Stomach (tissue), 9 donors: ENCODE measurements around the gene CBX8. TPM values are rescaled to one million over a fixed set of nuclear protein-coding genes. Genes with fewer than 3 reads are reported as not detected.

Experiments
- DNase-seq, 2 donors: peaks; one replicate each; pipeline versions ENCODE4 v3.0.0 to v3.0.0-alpha.2; 2013 to 2019
- H3K27ac ChIP-seq, 5 donors: fragments of 200-600 bp in 4 of 5; sonication (generic) in 4 of 5; one replicate each; pipeline ENCODE4 v1.5.1; 2013 to 2019; ENCODE audit warnings: mild to moderate bottlenecking in 1 of 5, moderate library complexity in 1 of 5
- H3K27me3 ChIP-seq, 3 donors: fragments of 200-600 bp; sonication (generic); one replicate each; pipeline ENCODE4 v1.5.1; 2017 to 2019; ENCODE audit warnings: mixed run types in 1 of 3
- H3K36me3 ChIP-seq, 4 donors: fragments of 200-600 bp; sonication (generic); 1 replicate in 3 of 4; 2 replicates in 1 of 4; pipeline ENCODE4 v1.5.1; 2016 to 2019
- H3K4me1 ChIP-seq, 4 donors: fragments of 200-600 bp; sonication (generic); one replicate each; pipeline ENCODE4 v1.5.1; 2016 to 2019
- H3K4me3 ChIP-seq, 4 donors: fragments of 200-600 bp; sonication (generic) in 3 of 4; one replicate each; pipeline ENCODE4 v1.5.1; 2016 to 2019; ENCODE audit warnings: mild to moderate bottlenecking in 1 of 4
- H3K9me3 ChIP-seq, 4 donors: fragments of 200-600 bp; sonication (generic); one replicate each; pipeline ENCODE4 v1.5.1; 2016 to 2019
- EP300 ChIP-seq: sonication (generic); formaldehyde crosslinking; IDR thresholded peaks from one replicate; pipeline ENCODE4 v1.6.1; 2017; ENCODE audit warnings: antibody characterized with exemption
- POLR2A ChIP-seq, 4 donors: fragments of 450-650 bp; IDR thresholded peaks; one replicate each; pipeline ENCODE4 v1.6.1; 2016; ENCODE audit warnings: antibody characterized with exemption in 4 of 4, control low read depth in 2 of 4, mild to moderate bottlenecking in 1 of 4, moderate library complexity in 1 of 4
- POLR2AphosphoS5 ChIP-seq, 3 donors: sonication (generic); formaldehyde crosslinking; IDR thresholded peaks; one replicate each; pipeline ENCODE4 v1.6.1; 2016; ENCODE audit warnings: antibody characterized with exemption in 3 of 3
- WGBS, 5 donors: extraction: QIAGEN DNeasy Blood & Tissue Kit in 3 of 5; methylation state at CpG; one replicate each; pipeline versions ENCODE4 v1.1.5 to v1.1.7; 2013 to 2018; 5-methylcytosine and 5-hydroxymethylcytosine counted together
- intact Hi-C: fragments of 100-400 bp; cut with DNase I; formaldehyde crosslinking; loops from one replicate; pipeline ENCODE4 v1.15.1; 2023; ENCODE audit warnings: low total_unique reads
- polyA plus RNA-seq, 3 donors: library from polyadenylated mRNA; stranded (reverse); fragments of 200-250 nt; gene quantifications; one replicate each; pipeline ENCODE4 v1.2.3, GENCODE V29; 2013
- total RNA-seq, 5 donors: library from RNA; depleted of rRNA; stranded (reverse); fragments of >200 nt; gene quantifications; one replicate each; pipeline versions ENCODE4 v1.1.0 to v1.2.3, GENCODE V29; 2014 to 2016
- TF ChIP-seq, protein P1 (sequence below), 7 experiments: fragments of 450-650 bp in 4 of 7; fragments of 200-600 bp in 3 of 7; sonication (generic) in 3 of 7; IDR thresholded peaks; one replicate each; pipeline ENCODE4 v1.5.1; 2016 to 2019; ENCODE audit warnings: antibody characterized with exemption in 7 of 7, control low read depth in 2 of 7, mild to moderate bottlenecking in 1 of 7
- donor health status: healthy with polysubstance abuse.
- donor health status: Bipolar disorder and iron deficiency.
- donor health status: healthy.

CBX8 gene
- total and polyA plus RNA-seq, 8 donors: 0.76 to 140 (median 3.1) TPM; not detected in 2

DNA sequence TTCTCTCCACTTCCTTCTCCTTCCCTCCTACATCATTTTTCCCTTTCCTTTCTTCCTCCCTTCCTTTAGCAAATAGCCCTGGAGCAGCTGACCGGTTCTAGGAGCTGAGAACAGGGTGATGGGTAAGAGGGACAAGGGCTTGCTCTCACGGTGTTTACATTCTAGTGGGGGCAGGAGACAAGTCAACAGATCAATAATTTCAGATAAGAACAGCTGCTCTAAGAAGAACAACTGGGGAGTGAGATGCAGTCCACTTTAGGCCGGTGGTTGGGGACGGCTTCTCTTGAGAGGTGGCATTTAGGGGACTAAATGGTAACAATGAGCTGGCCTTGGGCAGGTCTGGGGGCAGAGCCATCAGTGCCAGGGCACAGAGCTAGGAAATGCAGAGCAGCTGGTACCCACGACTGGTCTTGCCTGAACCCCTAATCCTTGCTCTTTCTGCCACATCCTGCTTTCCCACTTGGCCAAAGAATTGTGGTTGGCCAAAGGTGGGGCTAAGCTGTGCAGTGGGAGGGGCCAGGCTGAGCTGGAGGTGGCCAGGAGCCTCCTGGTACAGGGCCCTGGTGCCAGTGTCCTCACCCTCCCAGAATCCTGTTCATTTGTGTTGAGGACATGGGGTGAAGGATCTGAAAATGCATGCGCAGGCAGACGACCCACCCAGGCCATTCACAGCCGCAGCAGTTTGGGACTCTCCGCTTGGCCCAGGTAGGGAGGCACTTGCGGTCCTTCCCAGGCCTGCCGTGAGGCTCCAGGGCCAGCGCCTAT is 24.6 kb upstream of the CBX8 start:
- Histone ChIP-seq H3K36me3 (no peaks in the 10 kb centered on the region), H3K27ac (no peak overlapping the region), H3K4me3 (no peak overlapping the region), H3K9me3 (no peaks in the 10 kb centered on the region), H3K4me1 (peaks cover 0 to 8% (median 3%) of the 10 kb centered on the region in 4 donors), H3K27me3 (peaks cover 0 to 37% (median 3%) of the 10 kb centered on the region in 3 donors)
- 77 to 83% (median 80%) methylated on average over 9 to 12 of the region's 12 CpGs for WGBS, 5 donors
- no peak for DNase-seq
- intact Hi-C loops: no loop called here
- TF ChIP-seq POLR2AphosphoS5 (IDR thresholded peaks at IDR 0.05) (no peak), EP300 (no peak)
- TF ChIP-seq, protein P1, sequence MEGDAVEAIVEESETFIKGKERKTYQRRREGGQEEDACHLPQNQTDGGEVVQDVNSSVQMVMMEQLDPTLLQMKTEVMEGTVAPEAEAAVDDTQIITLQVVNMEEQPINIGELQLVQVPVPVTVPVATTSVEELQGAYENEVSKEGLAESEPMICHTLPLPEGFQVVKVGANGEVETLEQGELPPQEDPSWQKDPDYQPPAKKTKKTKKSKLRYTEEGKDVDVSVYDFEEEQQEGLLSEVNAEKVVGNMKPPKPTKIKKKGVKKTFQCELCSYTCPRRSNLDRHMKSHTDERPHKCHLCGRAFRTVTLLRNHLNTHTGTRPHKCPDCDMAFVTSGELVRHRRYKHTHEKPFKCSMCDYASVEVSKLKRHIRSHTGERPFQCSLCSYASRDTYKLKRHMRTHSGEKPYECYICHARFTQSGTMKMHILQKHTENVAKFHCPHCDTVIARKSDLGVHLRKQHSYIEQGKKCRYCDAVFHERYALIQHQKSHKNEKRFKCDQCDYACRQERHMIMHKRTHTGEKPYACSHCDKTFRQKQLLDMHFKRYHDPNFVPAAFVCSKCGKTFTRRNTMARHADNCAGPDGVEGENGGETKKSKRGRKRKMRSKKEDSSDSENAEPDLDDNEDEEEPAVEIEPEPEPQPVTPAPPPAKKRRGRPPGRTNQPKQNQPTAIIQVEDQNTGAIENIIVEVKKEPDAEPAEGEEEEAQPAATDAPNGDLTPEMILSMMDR (IDR thresholded peaks at IDR 0.05): no peak

DNA sequence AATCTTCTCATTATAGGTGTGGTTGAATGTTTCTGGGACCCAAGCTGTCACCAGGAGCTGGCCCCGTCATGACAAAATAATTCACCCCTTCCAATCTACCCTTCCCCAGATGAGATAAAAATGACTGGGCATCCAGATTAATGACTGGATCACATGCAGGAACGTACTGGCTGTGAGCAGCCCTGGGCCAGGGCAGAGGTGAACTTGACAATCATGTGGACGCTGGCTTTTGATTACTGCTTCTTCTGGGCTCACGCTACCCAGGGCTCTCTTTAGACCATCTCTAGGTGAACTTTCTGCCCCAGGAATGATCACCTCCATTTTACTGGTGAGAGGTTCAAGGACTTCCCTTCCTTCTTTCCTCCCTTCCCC is 24.1 kb upstream of the CBX8 start:
- peaks cover 0 to 37% (median 9%) of the 10 kb centered on the region in 3 donors for H3K27me3 ChIP-seq
- peaks cover 0 to 2% (median under 1%) of the 10 kb centered on the region in 4 donors for H3K4me1 ChIP-seq
- 80 to 87% (median 85%) methylated on average over 4 of the region's 4 CpGs for WGBS, 5 donors
- no peak overlapping the region for H3K27ac ChIP-seq
- H3K9me3 ChIP-seq: no peaks in the 10 kb centered on the region
- no peak overlapping the region for H3K4me3 ChIP-seq
- TF ChIP-seq POLR2A (IDR thresholded peaks at IDR 0.05): no peak
- no peak for TF ChIP-seq EP300
- TF ChIP-seq, protein P1 (IDR thresholded peaks at IDR 0.05): no peak
- TF ChIP-seq POLR2AphosphoS5 (IDR thresholded peaks at IDR 0.05): no peak
- no peaks in the 10 kb centered on the region for H3K36me3 ChIP-seq
- intact Hi-C loops: no loop called here
- DNase-seq: no peak

DNA sequence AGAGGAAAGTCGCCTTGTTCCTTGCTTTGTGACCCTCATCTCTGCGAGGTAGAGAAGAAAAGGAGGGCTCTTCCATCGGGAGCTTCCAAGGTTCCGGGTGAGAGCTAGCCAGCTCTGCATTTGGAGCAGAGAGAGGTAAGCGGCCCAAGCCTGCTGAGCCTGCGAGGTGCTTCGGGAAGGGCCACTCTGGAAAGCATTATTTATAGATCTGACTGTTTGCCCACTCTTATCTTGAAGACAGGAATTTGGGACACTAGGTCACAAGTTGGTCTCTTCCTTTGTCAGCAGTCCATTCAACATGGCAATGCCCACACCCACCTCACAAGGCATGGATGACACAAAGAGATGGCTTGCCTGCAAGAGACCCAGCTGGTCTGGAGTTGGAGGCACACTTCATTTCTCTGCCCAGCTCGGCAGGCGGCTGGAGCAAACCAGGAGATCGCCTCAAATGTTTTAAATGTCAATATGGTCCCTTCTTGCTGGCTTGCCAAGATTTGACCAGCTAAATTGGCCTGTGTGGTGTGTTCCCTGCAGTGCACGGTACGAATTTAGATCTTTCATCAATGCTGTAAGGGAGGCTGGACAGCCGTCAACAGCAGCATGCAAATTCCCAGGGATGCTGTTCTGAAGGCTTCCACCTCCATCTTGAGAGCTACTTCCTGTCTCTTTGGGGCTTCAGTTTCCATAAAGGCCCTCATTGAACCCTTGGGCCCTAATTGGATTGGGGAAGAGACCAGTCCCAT is 22.8 kb upstream of the CBX8 start:
- intact Hi-C loops: no loop called here
- Histone ChIP-seq H3K4me3 (no peak overlapping the region), H3K27me3 (peaks cover 7 to 43% (median 21%) of the 10 kb centered on the region in 3 donors), H3K4me1 (peaks cover 11 to 12% (median 11%) of the 10 kb centered on the region in 4 donors), H3K27ac (no peak overlapping the region), H3K36me3 (no peaks in the 10 kb centered on the region), H3K9me3 (no peaks in the 10 kb centered on the region)
- TF ChIP-seq, protein P1 (IDR thresholded peaks at IDR 0.05): no peak
- no peak for DNase-seq
- 87 to 95% (median 89%) methylated on average over 13 of the region's 13 CpGs for WGBS, 5 donors

DNA sequence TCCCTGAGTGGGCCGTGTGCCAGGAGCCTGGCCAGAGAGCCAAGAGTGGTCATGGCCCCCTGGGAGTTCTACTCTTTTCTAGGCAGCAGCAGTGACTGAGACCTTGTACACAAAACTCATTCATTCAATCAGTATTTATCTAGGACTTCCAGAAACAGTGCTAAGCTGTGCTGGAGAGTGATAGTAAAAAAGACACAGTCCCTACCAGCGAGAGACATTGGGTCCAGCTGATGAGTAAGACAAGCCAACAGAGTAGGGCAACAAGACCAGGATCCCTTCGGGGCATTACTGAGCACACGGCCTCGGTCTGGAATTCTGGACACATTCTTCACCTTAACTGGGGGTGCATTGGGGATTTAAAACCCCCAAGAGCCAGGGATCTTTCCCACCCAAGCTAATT is 22.2 kb upstream of the CBX8 start:
- no peak for DNase-seq
- no peak for TF ChIP-seq POLR2A (IDR thresholded peaks at IDR 0.05)
- no peak for TF ChIP-seq POLR2AphosphoS5 (IDR thresholded peaks at IDR 0.05)
- no peak for TF ChIP-seq EP300
- TF ChIP-seq, protein P1 (IDR thresholded peaks at IDR 0.05): no peak
- Histone ChIP-seq H3K9me3 (no peaks in the 10 kb centered on the region), H3K4me1 (peaks cover 17 to 18% (median 17%) of the 10 kb centered on the region in 4 donors), H3K27ac (no peak overlapping the region), H3K4me3 (no peak overlapping the region), H3K36me3 (no peaks in the 10 kb centered on the region), H3K27me3 (peaks cover 12 to 43% (median 27%) of the 10 kb centered on the region in 3 donors)
- intact Hi-C loops: no loop called here
- 84 to 89% (median 87%) methylated on average over 5 of the region's 5 CpGs for WGBS, 5 donors
